ENCODE results near the gene NFATC1.

The NFATC1 gene

DNA sequence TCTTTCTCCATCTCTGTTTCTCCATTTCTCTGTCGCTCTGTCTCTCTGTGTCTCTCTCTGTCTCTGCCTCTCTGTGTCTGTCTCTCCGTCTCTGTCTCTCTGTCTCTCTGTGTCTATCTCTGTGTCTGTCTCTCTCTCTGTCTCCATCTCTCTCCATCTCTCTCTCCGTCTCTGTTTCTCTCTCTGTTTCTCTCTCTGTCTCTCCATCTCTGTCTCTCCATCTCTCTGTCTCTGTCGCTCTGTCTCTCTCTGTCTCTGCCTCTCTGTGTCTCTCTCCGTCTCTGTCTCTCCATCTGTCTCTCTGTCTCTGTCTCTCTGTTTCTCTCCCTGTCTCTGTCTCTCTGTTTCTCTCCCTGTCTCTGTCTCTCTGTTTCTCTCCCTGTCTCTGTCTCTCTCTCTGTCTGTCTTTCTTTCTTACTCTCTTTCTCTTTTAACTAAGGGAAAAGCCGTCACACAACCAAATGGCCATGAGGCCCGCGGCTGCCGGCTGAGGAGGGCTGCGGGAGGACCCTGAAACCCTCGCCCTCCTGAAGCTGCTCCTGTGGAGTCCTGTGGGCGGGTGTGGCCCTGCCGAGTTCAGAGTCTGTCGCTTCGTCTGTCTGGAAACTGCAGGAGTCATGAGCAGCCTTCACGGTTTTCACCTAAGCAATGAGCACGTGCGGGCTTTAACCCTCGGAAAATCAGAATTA is 29.3 kb downstream of the NFATC1 start:
- DNase-seq = no peak

GRCh38 chr18:79425569-79425886 is 29.8 kb downstream of the NFATC1 start:
- no peak for DNase-seq

DNA sequence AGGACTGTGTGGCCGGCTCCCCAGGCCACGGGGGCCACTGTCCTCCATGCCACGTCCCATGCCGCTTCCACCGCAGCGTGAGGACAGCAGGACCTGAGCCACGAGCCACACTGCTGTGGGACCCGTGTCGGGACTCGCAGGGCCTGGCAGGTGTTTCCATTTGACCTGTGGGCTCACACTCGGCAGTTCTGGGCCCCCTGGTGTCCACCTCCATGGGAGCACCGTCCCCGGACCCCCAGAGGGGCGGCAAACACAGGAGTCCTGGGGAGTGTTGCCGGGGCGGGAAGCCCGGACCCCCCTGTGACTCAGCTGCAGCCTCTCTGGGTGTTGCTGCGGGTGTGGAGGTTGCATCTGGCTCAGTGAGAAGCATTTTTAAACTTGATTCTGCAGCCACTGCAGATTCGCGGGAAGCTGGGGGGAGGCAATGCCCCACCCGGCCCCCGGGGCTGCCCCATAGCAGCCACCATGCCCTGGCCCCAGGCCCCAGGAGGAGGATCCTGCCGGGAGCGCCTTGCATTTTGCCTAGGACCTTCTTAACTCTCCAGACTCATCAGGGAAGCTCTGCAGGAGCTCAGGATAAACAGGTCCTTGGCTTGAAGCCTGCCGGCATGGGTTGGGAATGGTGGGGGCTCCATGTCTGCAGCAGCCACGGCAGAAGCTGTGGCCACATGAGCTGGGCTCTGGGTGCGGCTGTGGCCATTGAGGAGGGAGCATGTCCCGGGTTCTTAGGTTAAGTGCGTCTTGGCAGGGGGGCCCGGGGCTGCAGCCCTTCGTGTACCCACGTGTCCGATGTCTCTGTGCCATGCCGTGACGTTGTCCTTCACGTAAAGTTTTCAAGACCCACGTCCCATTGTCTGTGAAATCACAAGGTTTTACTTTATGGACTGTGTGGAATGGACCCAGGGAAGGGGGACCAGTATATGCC is 30.9 kb downstream of the NFATC1 start:
- DNase-seq = no peak

GRCh38 chr18:79427368-79428225 is 31.9 kb downstream of the NFATC1 start:
- DNase-seq = no peak

DNA sequence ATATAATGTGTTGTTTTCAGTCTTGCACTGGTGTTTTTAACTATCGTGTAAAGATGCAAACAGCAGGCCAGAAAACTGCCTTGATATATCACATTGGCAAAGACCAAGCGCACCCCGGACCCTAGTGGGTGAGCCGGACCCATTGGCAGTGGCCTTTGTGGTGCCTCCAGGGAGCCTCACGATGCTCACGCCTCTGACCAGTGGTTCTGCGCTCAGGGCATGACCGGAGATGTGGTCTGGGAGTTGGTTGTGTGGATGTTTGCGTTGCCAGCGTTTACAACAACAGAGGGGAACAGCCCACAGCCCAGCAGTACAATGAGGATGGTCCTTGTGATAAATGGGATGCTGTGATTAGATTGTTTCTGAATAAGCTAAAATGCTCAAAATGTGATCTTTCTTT is 32.6 kb downstream of the NFATC1 start:
- no peak for DNase-seq

DNA sequence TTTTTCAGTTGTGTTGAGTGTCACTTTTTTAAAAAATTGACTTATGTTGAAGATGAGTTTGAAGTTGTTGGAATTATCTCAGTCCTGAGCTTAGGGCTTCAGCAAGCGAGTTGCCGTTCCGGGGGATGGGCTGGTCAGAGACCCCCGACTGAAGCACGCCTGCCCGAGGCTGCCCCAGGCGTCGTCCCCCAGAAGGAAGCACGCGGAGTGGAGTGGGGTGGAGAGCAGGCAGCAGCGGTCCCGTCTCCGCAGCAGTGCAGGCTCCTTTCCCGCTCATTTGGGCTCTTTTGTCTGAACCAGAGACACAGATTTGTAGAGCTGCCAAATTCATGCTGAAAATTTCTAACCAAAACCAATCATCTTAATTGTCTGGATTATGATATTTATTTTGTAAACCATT is 33.7 kb downstream of the NFATC1 start:
- DNase-seq = no peak

GRCh38 chr18:79429785-79430281 is 34.1 kb downstream of the NFATC1 start:
- no peak for DNase-seq

- DNase-seq = no peak
Observed at GRCh38 chr18:79432376-79433120, 36.8 kb downstream of the NFATC1 start.

- no peak for DNase-seq
Observed at GRCh38 chr18:79433431-79433830, 37.7 kb downstream of the NFATC1 start.

DNA sequence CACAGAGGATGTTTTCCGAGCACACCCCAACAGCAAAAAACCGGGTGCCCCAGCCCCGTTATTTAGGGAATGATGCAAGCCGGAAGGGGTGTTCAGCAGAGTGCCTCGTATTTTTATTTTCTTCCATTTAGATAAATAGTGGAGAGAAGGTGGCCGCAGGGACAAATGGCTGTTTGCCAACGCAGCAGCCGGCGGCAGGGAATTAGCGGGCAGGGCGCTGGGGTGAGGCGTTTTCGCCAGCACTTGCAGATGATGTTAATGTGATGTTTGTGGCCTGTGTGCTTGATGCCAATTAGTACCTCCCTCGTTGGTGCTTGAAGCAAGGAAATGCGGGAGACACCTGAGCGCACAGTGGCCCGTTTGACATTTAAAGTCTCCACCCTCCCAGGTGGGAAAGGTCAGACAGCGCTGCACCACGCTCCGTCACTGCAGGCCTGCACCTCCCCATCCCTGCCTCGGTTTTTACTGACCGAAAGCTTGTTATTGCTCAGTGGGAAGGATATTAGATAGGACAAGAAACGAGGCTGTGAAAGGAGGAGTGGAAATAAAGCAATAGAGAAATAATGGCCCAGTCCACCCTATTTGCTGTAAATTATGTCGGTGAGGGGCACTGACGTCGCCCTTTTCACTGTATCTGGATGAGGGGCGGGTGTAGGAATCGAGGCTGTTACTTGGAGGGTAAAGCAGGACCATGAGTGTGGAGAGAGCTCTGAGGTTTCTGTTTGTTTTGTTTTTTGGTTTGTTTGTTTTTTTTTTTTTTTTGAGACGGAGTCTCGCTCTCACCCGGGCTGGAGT is 39.1 kb downstream of the NFATC1 start:
- DNase-seq = no peak

DNA sequence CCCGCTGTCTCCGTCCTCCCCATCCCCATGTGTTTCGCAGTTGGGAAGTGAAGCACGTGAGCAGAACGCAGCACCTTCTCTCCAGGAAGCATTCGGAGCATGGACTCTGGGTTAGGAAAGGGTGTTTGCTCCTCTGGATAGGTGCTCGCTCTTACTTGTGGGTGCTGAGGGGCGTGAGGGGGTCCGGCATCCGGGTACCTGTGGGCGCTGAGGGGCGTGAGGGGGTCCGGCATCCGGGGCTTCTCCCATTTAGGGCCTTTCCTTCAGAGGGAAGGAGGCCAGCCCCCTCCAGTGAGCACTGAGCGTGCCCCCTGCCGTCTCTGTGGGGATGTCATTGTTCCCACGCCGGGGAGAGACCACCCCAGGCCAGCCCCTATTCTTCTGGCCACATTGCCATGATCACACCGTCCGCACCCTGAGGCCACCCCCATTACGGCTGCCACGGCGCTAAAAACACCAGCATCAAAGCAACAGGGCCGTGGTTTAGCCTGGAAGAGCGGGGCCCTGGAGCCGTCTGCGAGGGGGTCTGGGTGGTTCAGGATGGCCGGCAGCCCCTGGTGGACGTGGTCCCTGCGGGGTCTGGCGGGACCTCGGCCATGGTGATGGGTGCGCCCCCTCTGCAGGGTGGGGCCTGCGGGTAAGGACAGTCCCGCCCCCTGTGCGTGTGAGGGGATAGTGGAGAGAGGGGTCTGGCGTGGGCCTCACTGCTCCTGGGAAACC is 41.0 kb downstream of the NFATC1 start:
- DNase-seq = no peak

- no peak for DNase-seq
Observed at GRCh38 chr18:79438089-79438897, 42.6 kb downstream of the NFATC1 start.

GRCh38 chr18:79438898-79439627 is 43.3 kb downstream of the NFATC1 start:
- DNase-seq = peak; percentile 76

DNA sequence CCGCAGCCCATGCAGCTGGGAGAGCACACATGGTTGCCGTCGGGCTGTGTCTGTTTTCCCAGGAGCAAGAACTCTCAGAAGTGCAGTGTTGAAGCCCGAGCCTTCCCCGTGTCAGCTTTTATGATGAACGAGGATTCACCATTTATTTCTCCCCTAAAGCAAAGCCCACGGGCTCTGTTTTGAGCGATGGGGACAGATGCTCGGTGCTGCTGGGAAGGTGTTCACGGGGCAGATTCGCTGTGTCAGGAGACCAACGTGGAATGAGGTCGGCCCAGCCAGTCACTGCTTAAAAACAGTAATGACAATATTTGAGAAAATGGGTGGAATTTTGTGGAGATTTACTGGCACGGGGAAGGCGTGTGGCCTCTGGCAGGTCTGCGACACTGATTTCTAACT is 43.9 kb downstream of the NFATC1 start:
- no peak for DNase-seq

DNA sequence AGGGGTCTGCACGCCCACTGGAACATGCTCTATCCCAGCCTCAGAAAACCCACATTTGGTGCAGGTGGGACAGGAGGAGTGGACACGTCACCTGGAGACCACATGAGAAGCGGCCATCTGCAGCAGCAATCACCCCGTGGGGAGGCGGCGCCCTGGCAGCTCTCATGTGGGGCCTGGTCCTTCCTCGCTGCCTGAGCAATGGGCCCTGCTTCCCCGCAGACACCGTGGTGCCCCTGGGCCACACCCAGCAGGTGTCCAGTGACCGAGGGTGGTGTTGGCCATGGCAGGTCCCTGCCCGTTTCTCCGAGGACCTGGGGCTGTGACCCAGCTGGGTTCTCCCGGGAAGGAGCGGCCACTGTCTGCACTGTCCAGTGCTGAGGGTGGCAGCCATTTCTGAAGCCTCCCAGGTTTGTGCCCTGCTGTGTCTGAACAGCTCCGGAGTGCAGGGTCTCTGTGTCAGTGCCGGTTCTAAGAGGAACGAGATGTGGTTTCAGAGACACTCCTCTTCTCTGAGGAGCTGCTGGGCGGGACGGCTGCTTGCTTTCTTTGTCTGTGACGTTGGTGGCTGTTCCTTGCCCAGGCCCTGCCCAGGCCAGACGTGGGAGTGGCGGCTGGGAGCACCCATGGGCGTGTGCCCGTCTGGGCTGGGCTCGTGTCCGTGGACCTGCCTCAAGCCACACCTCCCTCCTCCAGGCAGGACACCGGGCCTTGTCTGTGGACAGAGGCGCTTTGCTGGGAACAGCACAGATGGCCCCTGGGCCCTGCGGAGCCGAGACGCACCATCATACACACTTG is 44.8 kb downstream of the NFATC1 start:
- no peak for DNase-seq

GRCh38 chr18:79441420-79441819 is 45.7 kb downstream of the NFATC1 start:
- no peak for DNase-seq

DNA sequence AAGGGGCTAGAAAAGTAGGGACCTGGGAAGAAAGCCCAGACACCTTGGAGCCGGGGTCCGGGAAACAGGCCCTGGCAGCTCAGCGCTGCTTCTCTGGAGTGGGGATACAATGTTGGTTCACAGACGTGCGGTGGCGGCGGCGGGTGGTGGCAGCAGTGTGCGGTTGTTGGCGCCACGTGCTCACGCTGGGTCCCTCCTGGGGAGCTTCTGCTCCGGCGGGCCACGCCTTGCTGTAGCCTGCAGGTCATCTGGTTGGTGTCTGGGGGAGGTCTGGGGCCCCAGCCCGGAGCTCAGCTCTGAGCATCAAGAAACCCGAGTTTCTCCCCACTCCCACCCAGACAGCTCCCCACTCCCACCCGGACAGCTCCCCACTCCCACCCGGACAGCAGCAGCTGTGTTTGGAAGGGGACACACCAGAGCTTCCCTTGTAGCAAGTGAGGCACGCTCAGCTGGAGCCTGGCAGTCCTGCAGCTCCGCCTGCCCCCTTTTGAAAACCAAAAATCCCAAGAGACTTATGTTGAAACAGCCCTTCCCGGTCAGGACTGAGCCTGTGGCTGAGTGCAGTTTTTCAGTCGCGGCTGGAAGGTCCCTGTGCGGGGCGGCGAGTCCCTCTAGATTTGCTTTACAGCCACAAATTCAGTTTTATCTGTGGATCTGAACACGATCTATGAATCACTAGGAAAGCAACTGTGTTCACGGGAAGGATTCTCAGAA is 46.9 kb downstream of the NFATC1 start:
- DNase-seq = no peak

DNA sequence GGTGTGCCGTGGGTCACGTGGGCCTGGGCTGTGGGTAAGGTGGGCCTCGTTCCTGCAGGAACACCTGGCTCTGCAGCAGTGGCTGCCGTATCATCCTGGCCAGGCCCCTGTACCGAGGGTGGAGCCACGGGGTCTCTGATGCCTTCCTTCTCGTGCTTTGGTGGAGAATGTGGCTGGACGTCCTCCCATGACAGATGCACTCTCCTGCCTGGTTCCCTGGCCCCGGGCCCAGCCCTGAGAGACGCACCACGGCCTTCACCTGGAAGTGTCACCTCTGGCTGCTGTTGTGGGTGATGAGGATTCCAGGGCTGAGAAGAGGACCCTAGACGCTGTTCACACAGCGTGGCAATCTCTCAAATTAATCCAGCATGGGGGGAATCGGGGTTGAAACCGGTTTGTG is 49.5 kb downstream of the NFATC1 start:
- no peak for DNase-seq

Measured in eye (tissue), 1 donor.